ENCODE measurements around the gene TSPEAR.
"Not testable (repeated sequence)": the region's sequence is repeated elsewhere in the genome, so short reads cannot be mapped to it uniquely, and the experiment has no call there.

- TF ChIP-seq CTCF, POLR2A (IDR thresholded peaks at IDR 0.05): not testable (repeated sequence)
Measured at GRCh38 chr21:44697172-44697810, 14.1 kb downstream of the TSPEAR start, which contains the start of gene KRTAP10-12.
